K562 (cell line): ENCODE results near the gene ZNF488. TPM values are rescaled to one million over a fixed set of nuclear protein-coding genes. Genes with fewer than 3 reads are reported as not detected.

Source experiments
- CBX8 ChIP-seq: fragments of 200-600 bp; sonication (generic); IDR thresholded peaks from 2 replicates; pipeline ENCODE4 v1.6.1; 2012; ENCODE audit warnings: borderline replicate concordance, mixed run types, low read depth, mild to moderate bottlenecking, moderate library complexity, mixed read lengths, low read length, control low read depth, inconsistent platforms; ENCODE audit not compliant: poor library complexity, severe bottlenecking; ENCODE audit errors: extremely low read depth
- CTBP1 ChIP-seq: fragments of 450-650 bp; IDR thresholded peaks from 2 replicates; pipeline ENCODE4 v1.6.1; 2016; ENCODE audit warnings: borderline replicate concordance
- FOSL1 ChIP-seq: fragments of 200-800 bp; sonication (Bioruptor generic); conservative IDR thresholded peaks from 2 replicates; pipeline ENCODE4 v1.6.1; 2016; ENCODE audit warnings: missing genetic modification characterization, missing compliant biosample characterization
- KLF1 ChIP-seq: fragments of 450-650 bp; IDR thresholded peaks from 2 replicates; pipeline ENCODE4 v1.6.1; 2016; ENCODE audit warnings: missing genetic modification characterization, missing compliant biosample characterization
- KLF13 ChIP-seq: fragments of 450-650 bp; IDR thresholded peaks from 2 replicates; pipeline ENCODE4 v1.6.1; 2016; ENCODE audit warnings: missing genetic modification characterization, low read depth, mild to moderate bottlenecking, missing compliant biosample characterization, moderate library complexity, borderline replicate concordance
- L3MBTL2 ChIP-seq: fragments of 450-650 bp; IDR thresholded peaks from 2 replicates; pipeline ENCODE4 v1.6.1; 2016; ENCODE audit warnings: mild to moderate bottlenecking, moderate library complexity
- LEF1 ChIP-seq: fragments of 450-650 bp; IDR thresholded peaks from 2 replicates; pipeline ENCODE4 v1.6.1; 2016; ENCODE audit warnings: mild to moderate bottlenecking
- MAFF ChIP-seq: IDR thresholded peaks from 2 replicates; pipeline ENCODE4 v1.6.1; 2012; ENCODE audit warnings: low read length, improper control_type of control experiment
- NR4A1 ChIP-seq, 2 experiments: fragments of 250-450 bp in 1 of 2; fragments of 450-650 bp in 1 of 2; sonication (Bioruptor Pico) in 1 of 2; IDR thresholded peaks; 2 replicates each; pipeline versions ENCODE4 v1.4.0 to v1.6.1; 2016 to 2020; ENCODE audit warnings: mild to moderate bottlenecking in 2 of 2, missing compliant biosample characterization in 1 of 2, missing genetic modification characterization in 1 of 2, moderate library complexity in 1 of 2
- PATZ1 ChIP-seq: fragments of 250-450 bp; sonication (Bioruptor Pico); IDR thresholded peaks from 2 replicates; pipeline ENCODE4 v1.5.0; 2020; ENCODE audit warnings: mild to moderate bottlenecking, borderline replicate concordance
- RBM15 ChIP-seq: fragments of 200-400 bp; formaldehyde crosslinking; IDR thresholded peaks from 2 replicates; pipeline ENCODE4 v1.6.1; 2018; ENCODE audit warnings: mild to moderate bottlenecking, low read length, moderate library complexity; ENCODE audit not compliant: insufficient read depth
- RBM34 ChIP-seq: fragments of 200-400 bp; formaldehyde crosslinking; IDR thresholded peaks from 2 replicates; pipeline ENCODE4 v1.6.1; 2018; ENCODE audit warnings: low read length, borderline replicate concordance; ENCODE audit not compliant: insufficient read depth
- RNF219 ChIP-seq: fragments of 250-450 bp; sonication (Bioruptor Pico); IDR thresholded peaks from 2 replicates; pipeline ENCODE4 v1.5.0; 2022; ENCODE audit warnings: mild to moderate bottlenecking
- SMAD1 ChIP-seq: fragments of 150-350 bp; IDR thresholded peaks from 2 replicates; pipeline ENCODE4 v1.6.1; 2014; ENCODE audit warnings: low read length, low read depth; ENCODE audit not compliant: partially characterized antibody
- SMAD3 ChIP-seq: fragments of 450-650 bp; formaldehyde crosslinking; conservative IDR thresholded peaks from 2 replicates; pipeline ENCODE4 v1.4.0; 2020; ENCODE audit warnings: mild to moderate bottlenecking
- SMARCA5 ChIP-seq: fragments of 450-650 bp; IDR thresholded peaks from 2 replicates; pipeline ENCODE4 v1.6.1; 2016
- STAG1 ChIP-seq: sonication (generic); formaldehyde crosslinking; IDR thresholded peaks from 2 replicates; pipeline ENCODE4 v1.5.0; 2020; ENCODE audit warnings: missing genetic modification reagents, borderline replicate concordance
- TEAD1 ChIP-seq, 2 experiments: fragments of 450-650 bp in 1 of 2; sonication (generic) in 1 of 2; formaldehyde crosslinking; IDR thresholded peaks; 2 replicates each; pipeline versions ENCODE4 v1.4.0 to v1.8.0; 2020 to 2022; ENCODE audit warnings: mild to moderate bottlenecking in 2 of 2, missing genetic modification reagents in 1 of 2
- TRIM24 ChIP-seq, 2 experiments: fragments of 450-650 bp; IDR thresholded peaks; 2 replicates each; pipeline ENCODE4 v1.6.1; 2016
- ZNF134 ChIP-seq: fragments of 250-450 bp; sonication (Bioruptor Pico); conservative IDR thresholded peaks from 2 replicates; pipeline ENCODE4 v1.4.0; 2020
- ZNF449 ChIP-seq: fragments of 250-450 bp; sonication (Bioruptor Pico); IDR thresholded peaks from 2 replicates; pipeline ENCODE4 v1.8.0; 2022; ENCODE audit warnings: moderate library complexity, mild to moderate bottlenecking, inconsistent platforms
- ZNF699 ChIP-seq: fragments of 250-450 bp; sonication (Bioruptor Pico); IDR thresholded peaks from 2 replicates; pipeline ENCODE4 v1.8.0; 2021; ENCODE audit warnings: mild to moderate bottlenecking, moderate library complexity; ENCODE audit not compliant: insufficient replicate concordance
- ZNF764 ChIP-seq: fragments of 250-450 bp; sonication (Bioruptor Pico); IDR thresholded peaks from 2 replicates; pipeline ENCODE4 v1.4.0; 2020; ENCODE audit warnings: low read depth, mild to moderate bottlenecking, moderate library complexity
- polyA plus RNA-seq, 8 experiments: library from polyadenylated mRNA; depleted of rRNA in 4 of 8; stranded (reverse) in 5 of 8; unstranded in 3 of 8; fragments of >200 nt; fragmentation: Nextera tagmentation in 2 of 8; fragmentation: Illumina TruSeq in 1 of 8; extraction: Ambion mirVana in 2 of 8; extraction: Trizol in 1 of 8; gene quantifications; 2 replicates each; pipeline versions ENCODE4 v1.2.1 to v1.2.3, GENCODE V29; 2011 to 2014; ENCODE audit warnings: inconsistent platforms in 1 of 8, missing spikeins in 1 of 8
- total RNA-seq, 7 experiments: library from RNA; depleted of rRNA in 6 of 7; stranded (reverse); fragments of >200 nt in 6 of 7; fragmentation: Illumina TruSeq in 2 of 7; extraction: Trizol in 2 of 7; gene quantifications; 2 replicates each; pipeline versions ENCODE4 v1.2.1 to v1.2.3, GENCODE V29; 2011 to 2021; ENCODE audit warnings: low replicate concordance in 1 of 7

ZNF488 gene
- total and polyA plus RNA-seq, 9 of the 15 experiments (the other 6 are each of a cell fraction or from before 2014, with no cell fraction given), result 0.03 to 0.09 (median 0.05) TPM; not detected in 3

GRCh38 chr10:47337310-47337709 is 46.8 kb downstream of the ZNF488 start (continued):
- TF ChIP-seq ZNF449 (CRISPR knock-in tag) (no peak), CBX8 (no peak), KLF1 (tag) (no peak), LEF1 (no peak), PATZ1 (CRISPR knock-in tag) (no peak), ZNF134 (CRISPR knock-in tag) (peak; percentile 99), L3MBTL2 (no peak), TEAD1 (CRISPR knock-in tag; IDR thresholded peaks at IDR 0.05) (no peak), RNF219 (CRISPR knock-in tag) (no peak), MAFF (no peak), SMAD1 (no peak), KLF13 (tag) (no peak), RBM34 (no peak), RBM15 (no peak), STAG1 (CRISPR knock-in tag) (no peak), ZNF699 (CRISPR knock-in tag) (no peak), FOSL1 (tag) (no peak), TRIM24 (IDR thresholded peaks at IDR 0.05) (no peak), ZNF764 (no peak), NR4A1 (CRISPR knock-in tag; IDR thresholded peaks at IDR 0.05) (no peak), NR4A1 (tag; IDR thresholded peaks at IDR 0.05) (peak; percentile 56; the same call in 1 of the 2 replicates), SMARCA5 (no peak), SMAD3 (CRISPR knock-in tag) (no peak), CTBP1 (no peak)
